Fibroblast of gingiva (primary cell): ENCODE results near the gene PRKD3.

Source experiments
- DNase-seq: peaks from one replicate; pipeline ENCODE4 v3.0.0-alpha.2; 2011; ENCODE audit warnings: low read depth

The PRKD3 gene

GRCh38 chr2:37324786-37325624 is at the start of gene PRKD3:
Gene PRKD3 (minus strand): TSS chr2:37324833. CDS start chr2:37316524, 8,309 bp downstream.
- peak; percentile 39 for DNase-seq

- DNase-seq: no peak
Measured at GRCh38 chr2:37372000-37372399, 47.4 kb upstream of the PRKD3 start.

GRCh38 chr2:37370666-37371065 is 46.0 kb upstream of the PRKD3 start:
- DNase-seq: no peak

GRCh38 chr2:37367984-37368383 is 43.4 kb upstream of the PRKD3 start:
- no peak for DNase-seq

GRCh38 chr2:37367310-37367709 is 42.7 kb upstream of the PRKD3 start:
- peak; percentile 15 for DNase-seq

GRCh38 chr2:37366773-37367172 is 42.1 kb upstream of the PRKD3 start:
- DNase-seq: no peak

- peak; percentile 16 for DNase-seq
Measured at GRCh38 chr2:37365669-37366068, 41.0 kb upstream of the PRKD3 start.

GRCh38 chr2:37364351-37364750 is 39.7 kb upstream of the PRKD3 start:
- DNase-seq: no peak

- no peak for DNase-seq
Measured at GRCh38 chr2:37361994-37362698, 37.5 kb upstream of the PRKD3 start.

- DNase-seq: no peak
Measured at GRCh38 chr2:37361216-37361815, 36.7 kb upstream of the PRKD3 start.

GRCh38 chr2:37358466-37358865 is 33.8 kb upstream of the PRKD3 start:
- DNase-seq: no peak

- no peak for DNase-seq
Measured at GRCh38 chr2:37357530-37357929, 32.9 kb upstream of the PRKD3 start.

- peak; percentile 38 for DNase-seq
Measured at GRCh38 chr2:37357069-37357468, 32.4 kb upstream of the PRKD3 start.

GRCh38 chr2:37356299-37356698 is 31.7 kb upstream of the PRKD3 start:
- no peak for DNase-seq

- no peak for DNase-seq
Measured at GRCh38 chr2:37355735-37356134, 31.1 kb upstream of the PRKD3 start.

- no peak for DNase-seq
Measured at GRCh38 chr2:37354531-37354930, 29.9 kb upstream of the PRKD3 start.

- no peak for DNase-seq
Measured at GRCh38 chr2:37350034-37350433, 25.4 kb upstream of the PRKD3 start.

- no peak for DNase-seq
Measured at GRCh38 chr2:37349231-37349860, 24.7 kb upstream of the PRKD3 start.

GRCh38 chr2:37348155-37348554 is 23.5 kb upstream of the PRKD3 start:
- DNase-seq: no peak

GRCh38 chr2:37344453-37345361 is 20.1 kb upstream of the PRKD3 start, which contains the start of gene QPCT:
Gene QPCT (plus strand): TSS chr2:37344630. CDS start chr2:37344732, 102 bp downstream.
- DNase-seq: no peak
